D721Med (cell line): ENCODE results near the gene PIP5KL1.
A peak's percentile ranks its signal among the peaks of the same experiment; 100 is the strongest.

Experiments used
- DNase-seq: peaks from one replicate; pipeline ENCODE4 v3.0.0; 2011; ENCODE audit warnings: low spot score; ENCODE audit not compliant: insufficient read length
- FAIRE-seq: peaks from 2 replicates; lab custom pipeline; 2011; peaks lifted over from hg19 to GRCh38; lab: Jason Lieb, UNC
- TF ChIP-seq, protein P1 (sequence below): IDR thresholded peaks from 2 replicates; pipeline ENCODE4 v1.5.1; 2012; ENCODE audit warnings: mild to moderate bottlenecking, control low read depth; ENCODE audit not compliant: insufficient read depth; ENCODE audit errors: missing control alignments

PIP5KL1 gene

DNA sequence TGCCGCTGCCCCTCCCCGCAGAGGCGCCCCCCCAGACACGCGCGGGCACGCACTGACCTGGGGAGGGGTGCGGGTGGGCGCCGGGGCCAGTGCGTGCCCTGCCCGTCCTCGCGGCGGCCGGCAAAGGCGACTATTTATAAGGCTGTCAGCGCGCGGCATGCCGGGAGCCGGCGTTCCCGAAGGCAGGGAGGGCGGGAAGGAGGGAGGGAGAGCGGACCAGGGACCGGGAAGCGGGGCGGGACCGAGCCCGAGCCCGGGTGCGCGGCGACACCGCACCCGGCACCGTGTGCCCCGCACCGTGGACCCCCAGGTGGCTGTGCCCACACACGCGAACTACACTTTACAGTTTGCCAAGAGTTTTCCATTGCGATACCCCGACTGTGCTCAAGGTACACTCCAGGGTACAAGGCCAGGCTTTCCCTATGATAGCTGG is 53.0 kb downstream of the PIP5KL1 start, which contains the start of gene AK1:
Gene AK1, minus strand, starts transcription at position 110 of the 433 bp plus-strand sequence. CDS start 3,058 bp downstream, outside the sequence.
- TF ChIP-seq, protein P1, sequence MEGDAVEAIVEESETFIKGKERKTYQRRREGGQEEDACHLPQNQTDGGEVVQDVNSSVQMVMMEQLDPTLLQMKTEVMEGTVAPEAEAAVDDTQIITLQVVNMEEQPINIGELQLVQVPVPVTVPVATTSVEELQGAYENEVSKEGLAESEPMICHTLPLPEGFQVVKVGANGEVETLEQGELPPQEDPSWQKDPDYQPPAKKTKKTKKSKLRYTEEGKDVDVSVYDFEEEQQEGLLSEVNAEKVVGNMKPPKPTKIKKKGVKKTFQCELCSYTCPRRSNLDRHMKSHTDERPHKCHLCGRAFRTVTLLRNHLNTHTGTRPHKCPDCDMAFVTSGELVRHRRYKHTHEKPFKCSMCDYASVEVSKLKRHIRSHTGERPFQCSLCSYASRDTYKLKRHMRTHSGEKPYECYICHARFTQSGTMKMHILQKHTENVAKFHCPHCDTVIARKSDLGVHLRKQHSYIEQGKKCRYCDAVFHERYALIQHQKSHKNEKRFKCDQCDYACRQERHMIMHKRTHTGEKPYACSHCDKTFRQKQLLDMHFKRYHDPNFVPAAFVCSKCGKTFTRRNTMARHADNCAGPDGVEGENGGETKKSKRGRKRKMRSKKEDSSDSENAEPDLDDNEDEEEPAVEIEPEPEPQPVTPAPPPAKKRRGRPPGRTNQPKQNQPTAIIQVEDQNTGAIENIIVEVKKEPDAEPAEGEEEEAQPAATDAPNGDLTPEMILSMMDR: no peak
- peak; percentile 64 for DNase-seq
- no peak for FAIRE-seq

GRCh38 chr9:127876764-127877562 is 53.6 kb downstream of the PIP5KL1 start:
- DNase-seq (peak; percentile 41), FAIRE-seq (no peak)
- TF ChIP-seq, protein P1: no peak

- DNase-seq: no peak
- no peak for FAIRE-seq
- TF ChIP-seq, protein P1: no peak
Observed at GRCh38 chr9:127876026-127876763, 54.4 kb downstream of the PIP5KL1 start.

- no peak for DNase-seq
- FAIRE-seq: no peak
- TF ChIP-seq, protein P1: no peak
Observed at GRCh38 chr9:127875306-127875966, 55.1 kb downstream of the PIP5KL1 start.

DNA sequence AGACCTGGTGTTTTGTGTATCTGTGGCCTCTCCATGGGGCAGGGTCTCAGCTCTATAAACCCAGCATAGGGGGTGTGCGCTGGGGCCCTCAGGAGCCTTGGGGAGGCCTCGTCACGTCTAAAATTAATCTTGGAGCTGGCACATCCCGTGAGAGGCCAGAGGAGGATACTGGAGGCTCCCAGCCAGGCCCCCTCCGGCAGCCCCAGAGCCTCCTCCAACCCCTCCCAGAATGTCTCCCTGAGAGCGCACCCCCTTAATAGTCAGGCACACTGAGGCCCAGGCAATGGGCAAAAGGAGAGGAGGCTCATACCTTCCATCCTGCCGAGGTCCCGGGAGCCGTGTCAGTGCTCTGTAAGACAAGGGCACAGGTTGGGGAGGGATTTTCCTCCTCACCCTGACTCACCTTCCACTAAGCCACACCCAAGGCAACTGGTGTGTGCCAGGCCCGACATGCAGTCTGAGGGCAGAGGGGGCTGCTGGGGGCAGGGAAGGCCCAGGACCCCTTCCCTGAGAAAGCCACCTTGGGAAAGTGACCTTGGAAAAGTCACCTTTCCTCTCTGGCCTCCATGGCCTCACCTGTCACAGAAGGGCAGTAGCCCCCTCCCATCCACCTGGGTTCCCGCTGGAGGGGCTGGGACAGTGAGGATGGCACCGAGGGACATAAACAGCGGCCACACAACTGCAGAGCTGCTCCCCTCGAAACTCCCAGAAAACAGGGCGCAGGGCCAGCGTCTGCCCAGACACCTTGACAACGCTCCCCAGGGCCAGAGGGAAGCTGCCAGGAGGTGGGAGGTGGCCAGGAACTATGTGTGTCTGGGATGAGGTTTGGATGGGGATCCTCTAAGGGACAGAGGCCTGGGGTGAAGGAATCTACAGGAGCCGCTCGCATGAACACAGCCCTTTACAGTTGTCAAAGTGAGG is 56.0 kb downstream of the PIP5KL1 start:
- no peak for DNase-seq
- TF ChIP-seq, protein P1: no peak
- FAIRE-seq: no peak

DNA sequence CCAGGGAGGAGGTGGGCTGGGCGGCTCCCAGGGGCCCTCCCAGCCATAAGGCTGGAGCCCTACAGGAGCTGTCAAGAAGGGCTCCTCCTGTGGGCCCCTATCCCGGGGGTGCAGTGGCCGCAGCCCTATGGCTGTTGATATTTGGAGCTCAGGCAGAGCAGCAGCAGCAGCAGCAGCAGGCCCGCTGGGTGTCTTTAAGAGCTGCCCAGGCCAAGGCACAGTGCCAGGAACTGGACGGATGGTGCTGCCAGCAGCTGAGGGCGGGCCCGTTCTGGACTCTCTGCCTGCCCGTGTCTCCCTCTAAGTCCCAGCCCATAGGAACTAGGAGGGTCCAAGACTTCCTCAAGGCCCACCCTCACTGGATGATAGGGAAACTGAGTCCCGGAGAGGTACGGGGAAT is 56.7 kb downstream of the PIP5KL1 start:
- no peak for DNase-seq
- TF ChIP-seq, protein P1: no peak
- no peak for FAIRE-seq
